DOHH2 (cell line): ENCODE results near the gene SCGB2B2.

Source experiments
- H3F3A ChIP-seq: fragments of 200-600 bp; sonication (generic), shearing (Covaris generic); 2 replicates; pipeline ENCODE4 v1.6.0; 2016; ENCODE audit warnings: antibody characterized with exemption, mild to moderate bottlenecking; ENCODE audit not compliant: control insufficient read depth, insufficient read depth
- H3K27ac ChIP-seq: fragments of 200-600 bp; sonication (generic); 2 replicates; pipeline ENCODE4 v1.5.1; 2014; ENCODE audit warnings: low read depth, mild to moderate bottlenecking, low read length, moderate library complexity
- H3K27me3 ChIP-seq: fragments of 200-600 bp; sonication (generic); 2 replicates; pipeline ENCODE4 v1.6.1; 2014; ENCODE audit warnings: mild to moderate bottlenecking, low read length, mixed read lengths; ENCODE audit not compliant: control insufficient read depth
- H3K36me3 ChIP-seq: fragments of 200-600 bp; sonication (generic); 2 replicates; pipeline ENCODE4 v1.6.1; 2014; ENCODE audit warnings: mild to moderate bottlenecking, low read length, moderate library complexity, mixed read lengths; ENCODE audit not compliant: control insufficient read depth
- H3K4me1 ChIP-seq: fragments of 200-600 bp; sonication (generic); 2 replicates; pipeline ENCODE4 v1.6.1; 2014; ENCODE audit warnings: mild to moderate bottlenecking, low read length, mixed read lengths; ENCODE audit not compliant: control insufficient read depth
- H3K4me2 ChIP-seq: fragments of 200-600 bp; sonication (generic); 2 replicates; pipeline ENCODE4 v1.6.0; 2014; ENCODE audit warnings: mild to moderate bottlenecking, low read length, moderate library complexity
- H3K4me3 ChIP-seq: fragments of 200-600 bp; sonication (generic); 2 replicates; pipeline ENCODE4 v1.5.1; 2014; ENCODE audit warnings: mild to moderate bottlenecking, low read length, mixed read lengths
- H3K79me2 ChIP-seq: fragments of 200-600 bp; sonication (generic); 2 replicates; pipeline ENCODE4 v1.6.1; 2014; ENCODE audit warnings: mild to moderate bottlenecking, low read length, mixed read lengths; ENCODE audit not compliant: control insufficient read depth
- H3K9me2 ChIP-seq: fragments of 200-600 bp; sonication (generic); replicated peaks from 2 replicates; pipeline ENCODE4 v1.6.1; 2014; ENCODE audit warnings: mild to moderate bottlenecking, low read length, mixed read lengths; ENCODE audit not compliant: control insufficient read depth
- H3K9me3 ChIP-seq: fragments of 200-600 bp; sonication (generic); 2 replicates; pipeline ENCODE4 v1.6.1; 2014; ENCODE audit warnings: antibody characterized with exemption, low read length, mixed read lengths; ENCODE audit not compliant: control insufficient read depth, insufficient read depth
- H4K20me1 ChIP-seq: fragments of 200-600 bp; sonication (generic); 2 replicates; pipeline ENCODE4 v1.6.0; 2014; ENCODE audit warnings: low read depth, mild to moderate bottlenecking, antibody characterized with exemption, low read length, moderate library complexity; ENCODE audit not compliant: control insufficient read depth, insufficient read depth
- CTCF ChIP-seq: fragments of 200-600 bp; sonication (generic); IDR thresholded peaks from one replicate; pipeline ENCODE4 v1.5.1; 2014; ENCODE audit warnings: antibody characterized with exemption, mild to moderate bottlenecking, low read depth, low read length; ENCODE audit not compliant: poor library complexity, severe bottlenecking
- EZH2phosphoT487 ChIP-seq: fragments of 200-600 bp; sonication (generic); IDR thresholded peaks from 2 replicates; pipeline ENCODE4 v1.6.1; 2017; ENCODE audit warnings: borderline replicate concordance, mild to moderate bottlenecking, antibody characterized with exemption, low read length, moderate library complexity, mixed read lengths

Gene SCGB2B2

GRCh38 chr19:34649886-34650543, 26.9 kb downstream of the SCGB2B2 start:
- Histone ChIP-seq H3K9me2 (no peaks in the 10 kb centered on the region), H4K20me1 (no peaks in the 10 kb centered on the region), H3K79me2 (no peaks in the 10 kb centered on the region), H3K36me3 (no peaks in the 10 kb centered on the region), H3K9me3 (peaks cover 9% of the 10 kb centered on the region; the same call in 1 of the 2 replicates), H3K4me2 (no peak overlapping the region), H3K27ac (no peak overlapping the region), H3K4me3 (no peak overlapping the region), H3F3A (no peaks in the 10 kb centered on the region), H3K27me3 (no peaks in the 10 kb centered on the region), H3K4me1 (no peaks in the 10 kb centered on the region)
- TF ChIP-seq EZH2phosphoT487 (no peak), CTCF (no peak)

GRCh38 chr19:34645551-34645950, 31.4 kb downstream of the SCGB2B2 start:
- H3K4me1 ChIP-seq, result no peaks in the 10 kb centered on the region
- no peak overlapping the region for H3K4me3 ChIP-seq
- H3K79me2 ChIP-seq, result no peaks in the 10 kb centered on the region
- TF ChIP-seq CTCF, result no peak
- TF ChIP-seq EZH2phosphoT487, result no peak
- no peaks in the 10 kb centered on the region for H4K20me1 ChIP-seq
- H3K36me3 ChIP-seq, result no peaks in the 10 kb centered on the region
- no peak overlapping the region for H3K4me2 ChIP-seq
- H3K9me3 ChIP-seq, result 0 out of 2 replicates have a peak, but pooled peaks cover 2% of the 10 kb centered on the region
- H3K9me2 ChIP-seq, result no peaks in the 10 kb centered on the region
- H3K27me3 ChIP-seq, result no peaks in the 10 kb centered on the region
- no peak overlapping the region for H3K27ac ChIP-seq
- no peaks in the 10 kb centered on the region for H3F3A ChIP-seq

DNA sequence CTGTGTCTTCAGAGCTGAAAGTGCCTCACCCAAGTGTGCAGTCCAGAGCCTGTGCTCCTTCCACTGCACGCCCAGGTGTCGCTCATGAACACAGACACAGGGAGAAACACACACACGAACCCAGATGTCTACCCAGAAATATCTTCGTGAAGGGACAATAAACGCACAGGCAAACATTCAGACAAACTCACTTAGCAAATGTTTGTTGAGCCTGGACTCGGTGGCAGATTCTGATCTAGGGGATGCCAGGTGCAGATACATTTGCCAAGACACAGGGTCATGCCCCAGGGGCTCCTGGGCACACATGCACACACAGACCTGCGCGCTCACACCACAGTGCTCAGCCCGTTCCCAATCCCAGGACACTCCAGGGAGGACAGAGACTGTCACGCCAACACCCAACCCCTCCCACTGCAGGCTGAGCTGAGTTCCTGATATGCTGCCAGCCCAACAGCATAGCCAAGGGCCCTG, 31.9 kb downstream of the SCGB2B2 start:
- no peak for TF ChIP-seq CTCF
- no peak for TF ChIP-seq EZH2phosphoT487
- Histone ChIP-seq H3K9me2 (no peaks in the 10 kb centered on the region), H3K4me1 (no peaks in the 10 kb centered on the region), H3F3A (no peaks in the 10 kb centered on the region), H3K9me3 (no peaks in the 10 kb centered on the region), H3K4me3 (no peak overlapping the region), H3K27ac (no peak overlapping the region), H4K20me1 (no peaks in the 10 kb centered on the region), H3K79me2 (no peaks in the 10 kb centered on the region), H3K36me3 (no peaks in the 10 kb centered on the region), H3K27me3 (no peaks in the 10 kb centered on the region), H3K4me2 (no peak overlapping the region)
